GM21423 (cell line): Measurements from ENCODE around the gene OR1M1.

Experiments used
- ATAC-seq: cut with Tn5 transposase; IDR thresholded peaks from one replicate; pipeline ENCODE4 v1.9.1; 2021; ENCODE audit warnings: mild to moderate bottlenecking, moderate library complexity; ENCODE audit not compliant: unreplicated experiment

The OR1M1 gene

DNA sequence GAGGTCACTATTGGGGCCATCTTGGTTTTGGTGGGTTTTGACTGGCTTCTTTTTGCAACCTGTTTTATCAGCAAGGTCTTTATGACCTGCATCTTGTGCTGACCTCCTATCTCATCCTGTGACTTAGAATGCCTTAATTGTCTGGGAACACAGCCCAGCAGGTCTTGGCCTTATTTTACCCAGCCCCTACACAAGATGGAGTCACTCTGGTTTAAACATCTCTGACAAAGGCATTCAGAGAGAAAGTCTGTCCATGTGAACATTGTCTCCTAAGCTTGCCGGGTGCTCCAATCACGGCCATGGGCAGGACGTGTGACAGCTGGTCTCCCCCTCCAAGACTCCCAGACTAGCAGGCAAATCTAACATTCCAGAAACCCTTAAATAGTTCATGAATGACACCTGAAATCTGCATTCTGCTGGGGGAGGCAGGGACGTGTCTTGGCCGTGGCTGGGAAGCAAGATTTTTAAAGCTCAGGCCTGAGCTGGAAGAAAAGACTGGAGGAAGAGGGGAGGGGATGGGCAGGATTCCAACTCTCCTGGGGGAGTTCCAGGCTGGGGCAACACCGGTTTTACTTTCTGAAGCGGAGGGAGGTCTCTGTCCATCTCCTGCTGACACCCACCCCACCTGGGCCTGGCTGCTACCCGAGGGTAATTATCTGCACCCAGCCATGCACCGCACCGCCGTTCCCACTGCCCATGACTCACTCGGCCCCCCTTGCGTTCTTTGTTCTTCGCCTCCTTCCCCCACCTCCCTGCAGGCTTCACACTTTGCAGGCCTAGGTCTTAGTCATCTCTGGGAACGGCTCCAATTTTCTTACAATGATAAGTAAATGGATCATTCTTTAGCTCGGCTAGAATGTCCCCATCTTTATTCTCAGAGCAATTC is 11.6 kb upstream of the OR1M1 start:
- ATAC-seq, result no peak

DNA sequence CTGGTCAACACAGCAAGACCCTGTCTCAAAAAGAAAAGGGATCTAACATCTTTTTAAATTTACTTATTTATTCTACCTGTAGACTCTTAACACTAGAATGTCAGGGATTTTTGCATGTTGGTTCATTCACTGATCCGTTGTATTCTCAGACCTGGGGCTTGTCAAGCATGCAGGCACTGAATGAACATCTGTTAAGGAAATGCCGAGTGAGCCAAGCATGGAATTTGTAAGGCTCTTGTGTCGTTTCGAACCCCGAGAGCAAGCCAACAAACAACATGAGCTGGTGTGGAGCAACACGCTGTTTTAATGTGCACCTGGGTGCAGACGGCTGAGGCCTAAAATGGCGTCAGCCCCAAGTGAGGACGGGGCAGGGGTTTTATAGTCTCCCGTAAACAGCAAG is 10.0 kb upstream of the OR1M1 start:
- ATAC-seq, result no peak

GRCh38 chr19:9078651-9079050 is 8.2 kb upstream of the OR1M1 start:
- no peak for ATAC-seq

DNA sequence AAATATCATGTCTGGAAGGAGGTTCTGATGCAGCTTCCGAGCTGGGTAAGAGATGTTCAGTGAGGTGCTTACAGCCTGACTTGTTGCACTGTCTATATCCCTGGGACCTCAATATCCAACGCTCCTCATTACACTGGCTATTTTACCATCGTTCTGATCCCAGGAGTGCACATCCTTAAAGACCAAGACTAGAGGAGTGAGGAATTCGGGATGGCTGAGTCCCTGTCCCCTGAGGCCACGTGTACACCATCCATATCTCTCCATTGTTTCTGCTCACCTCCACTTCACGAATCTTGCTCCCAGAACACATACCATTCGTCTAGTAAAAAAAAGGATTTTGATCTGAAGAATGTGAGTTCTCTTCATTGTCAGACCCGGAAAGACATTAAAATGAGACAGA is 20.5 kb downstream of the OR1M1 start, which contains the start of gene OR7G2:
Gene OR7G2 (minus strand): TSS at position 101 of the 400 bp plus-strand sequence. CDS start 4,232 bp downstream, outside the sequence.
- no peak for ATAC-seq

- no peak for ATAC-seq
Observed at GRCh38 chr19:9109959-9110358, 23.1 kb downstream of the OR1M1 start.

GRCh38 chr19:9115307-9115813 is 28.5 kb downstream of the OR1M1 start, which contains the start of gene OR7G1:
Gene OR7G1 (minus strand): TSS chr19:9115763. CDS start chr19:9115763, 0 bp downstream.
- no peak for ATAC-seq

DNA sequence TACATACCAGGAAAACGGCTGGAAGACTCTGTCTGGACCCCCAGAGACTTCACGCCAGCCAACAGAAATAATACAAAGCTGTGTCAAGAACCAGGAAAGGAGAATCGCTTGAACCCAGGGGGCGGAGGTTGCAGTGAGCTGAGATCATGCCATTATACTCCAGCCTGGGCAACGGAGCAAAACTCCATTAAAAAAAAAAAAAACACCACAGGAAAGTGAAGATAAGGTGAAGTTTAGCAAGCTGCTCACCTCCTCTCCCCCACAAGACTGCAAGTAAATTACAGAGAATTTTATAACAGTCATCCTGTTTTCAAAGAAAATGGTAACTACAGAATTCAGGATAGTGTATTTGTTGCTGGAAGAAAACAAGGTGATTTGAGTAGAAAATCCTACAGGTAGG is 29.7 kb downstream of the OR1M1 start:
- ATAC-seq, result no peak

DNA sequence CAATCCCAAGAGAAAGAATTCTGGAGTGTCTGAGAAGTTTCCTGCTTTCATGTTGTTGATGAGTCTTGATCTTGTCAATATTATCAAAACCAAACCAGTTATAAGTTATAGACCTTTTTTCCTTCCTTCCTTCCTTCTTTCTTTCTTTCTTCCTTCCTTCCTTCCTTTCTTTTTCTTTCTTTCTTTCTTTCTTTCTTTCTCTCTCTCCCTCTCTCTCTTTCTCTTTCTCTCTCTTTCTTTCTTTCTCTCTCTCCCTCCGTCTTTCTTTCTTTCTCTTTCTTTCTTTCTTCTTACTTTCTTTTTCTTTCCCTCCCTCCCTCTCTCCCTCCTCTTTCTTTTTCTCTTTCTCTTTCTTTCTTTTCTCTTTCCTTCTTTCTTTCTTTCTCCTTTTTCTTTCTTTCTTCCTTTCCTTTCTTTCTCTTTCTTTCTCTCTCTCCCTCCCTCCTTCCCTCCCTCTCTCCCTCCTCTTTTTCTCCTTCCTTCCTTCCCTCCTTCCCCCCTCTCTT is 40.1 kb downstream of the OR1M1 start, which contains the start of gene OR7G3:
Gene OR7G3 (minus strand): TSS at position 51 of the 506 bp plus-strand sequence. CDS start 0 bp downstream, at position 51.
- ATAC-seq, result no peak

GRCh38 chr19:9128171-9128570 is 41.3 kb downstream of the OR1M1 start:
- no peak for ATAC-seq

- no peak for ATAC-seq
Observed at GRCh38 chr19:9130965-9131364, 44.1 kb downstream of the OR1M1 start.

GRCh38 chr19:9132422-9132821 is 45.6 kb downstream of the OR1M1 start:
- ATAC-seq, result no peak

DNA sequence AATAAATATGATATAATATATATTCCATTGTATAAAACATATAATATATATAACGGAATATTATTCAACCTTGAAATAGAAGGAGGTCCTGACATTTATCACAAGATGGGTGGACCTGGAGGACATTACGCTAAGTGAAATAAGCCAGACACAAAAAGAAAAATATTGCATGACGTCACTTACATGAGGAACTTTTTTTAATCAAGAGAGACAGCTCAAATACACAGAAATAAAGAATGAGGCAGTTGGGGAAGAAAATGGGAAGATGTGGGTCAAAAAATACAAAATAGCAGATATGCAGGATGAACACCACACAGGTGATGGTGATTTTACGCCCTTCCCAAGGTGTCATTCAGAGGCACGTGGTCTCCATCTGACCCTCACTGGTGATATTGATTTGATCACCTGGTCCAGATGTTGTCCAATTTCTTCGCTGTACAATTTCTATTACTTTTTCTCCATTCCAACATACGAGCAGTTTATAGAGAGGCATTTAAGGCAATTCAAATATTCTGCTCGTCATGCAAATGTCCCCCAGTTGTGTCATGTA is 52.8 kb downstream of the OR1M1 start:
- peak; percentile 11 for ATAC-seq

- peak; percentile 96 for ATAC-seq
Observed at GRCh38 chr19:9140159-9140874, 53.5 kb downstream of the OR1M1 start, which contains the start of gene ZNF317. Gene ZNF317 (plus strand): TSS chr19:9140397. CDS start chr19:9156017, 15,620 bp downstream.

GRCh38 chr19:9144920-9145319 is 58.1 kb downstream of the OR1M1 start:
- no peak for ATAC-seq
